AG09309 (cell line): ENCODE measurements around the gene SLC20A1.

Source experiments
- DNase-seq: peaks from one replicate; pipeline ENCODE4 v3.0.0-alpha.2; 2010; ENCODE audit warnings: low read depth
- H3K4me3 ChIP-seq: 2 replicates; pipeline ENCODE4 v1.5.1; 2011; ENCODE audit warnings: mild to moderate bottlenecking, low read depth, low read length, moderate library complexity; ENCODE audit not compliant: control insufficient read depth
- CTCF ChIP-seq: IDR thresholded peaks from 2 replicates; pipeline ENCODE4 v1.5.1; 2011; ENCODE audit warnings: mild to moderate bottlenecking, low read depth, low read length, inconsistent platforms; ENCODE audit not compliant: insufficient read depth, control insufficient read depth; ENCODE audit errors: missing control alignments

Gene SLC20A1

GRCh38 chr2:112658839-112659667 lies 13.3 kb downstream of the SLC20A1 start:
- H3K4me3 ChIP-seq = no peak overlapping the region
- no peak for TF ChIP-seq CTCF
- DNase-seq = no peak

- no peak overlapping the region for H3K4me3 ChIP-seq
- no peak for DNase-seq
- TF ChIP-seq CTCF = no peak
Measured at GRCh38 chr2:112660138-112660537, 14.4 kb downstream of the SLC20A1 start.

- no peak for DNase-seq
- no peak for TF ChIP-seq CTCF
- H3K4me3 ChIP-seq = no peak overlapping the region
Measured at GRCh38 chr2:112661656-112662305, 16.0 kb downstream of the SLC20A1 start.

GRCh38 chr2:112662704-112663103 lies 17.0 kb downstream of the SLC20A1 start:
- DNase-seq = no peak
- TF ChIP-seq CTCF = no peak
- H3K4me3 ChIP-seq = no peak overlapping the region

GRCh38 chr2:112664689-112665088 lies 18.9 kb downstream of the SLC20A1 start:
- no peak overlapping the region for H3K4me3 ChIP-seq
- no peak for DNase-seq
- no peak for TF ChIP-seq CTCF

- no peak overlapping the region for H3K4me3 ChIP-seq
- TF ChIP-seq CTCF = no peak
- DNase-seq = no peak
Measured at GRCh38 chr2:112665113-112665780, 19.5 kb downstream of the SLC20A1 start.
